Nucleus accumbens (tissue), 56 donors: ENCODE data around the gene EHBP1L1.

ENCODE experiments used
- DNase-seq, 56 donors: peaks; one replicate each; lab custom pipeline; 2025; lab: John Stamatoyannopoulos, UW

Gene EHBP1L1

GRCh38 chr11:65575568-65576231, at the start of gene EHBP1L1:
EHBP1L1 (plus strand) TSS chr11:65576053; CDS start chr11:65576303, 250 bp downstream.
- peak in 7 of 56 donors; percentile 9 to 46 (median 22) for DNase-seq

DNA sequence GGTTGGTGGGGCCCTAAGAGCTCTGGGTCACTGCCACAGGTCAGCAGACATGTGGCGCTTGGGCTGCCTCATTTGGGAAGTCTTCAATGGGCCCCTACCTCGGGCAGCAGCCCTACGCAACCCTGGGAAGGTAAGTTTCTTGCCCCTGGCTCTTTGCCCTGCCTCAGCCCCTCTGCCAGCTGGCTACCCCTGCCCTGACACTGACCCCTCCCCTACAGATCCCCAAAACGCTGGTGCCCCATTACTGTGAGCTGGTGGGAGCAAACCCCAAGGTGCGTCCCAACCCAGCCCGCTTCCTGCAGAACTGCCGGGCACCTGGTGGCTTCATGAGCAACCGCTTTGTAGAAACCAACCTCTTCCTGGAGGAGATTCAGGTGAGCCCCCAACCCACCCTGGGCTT, 49.1 kb upstream of the EHBP1L1 start:
- DNase-seq, result no peak

DNA sequence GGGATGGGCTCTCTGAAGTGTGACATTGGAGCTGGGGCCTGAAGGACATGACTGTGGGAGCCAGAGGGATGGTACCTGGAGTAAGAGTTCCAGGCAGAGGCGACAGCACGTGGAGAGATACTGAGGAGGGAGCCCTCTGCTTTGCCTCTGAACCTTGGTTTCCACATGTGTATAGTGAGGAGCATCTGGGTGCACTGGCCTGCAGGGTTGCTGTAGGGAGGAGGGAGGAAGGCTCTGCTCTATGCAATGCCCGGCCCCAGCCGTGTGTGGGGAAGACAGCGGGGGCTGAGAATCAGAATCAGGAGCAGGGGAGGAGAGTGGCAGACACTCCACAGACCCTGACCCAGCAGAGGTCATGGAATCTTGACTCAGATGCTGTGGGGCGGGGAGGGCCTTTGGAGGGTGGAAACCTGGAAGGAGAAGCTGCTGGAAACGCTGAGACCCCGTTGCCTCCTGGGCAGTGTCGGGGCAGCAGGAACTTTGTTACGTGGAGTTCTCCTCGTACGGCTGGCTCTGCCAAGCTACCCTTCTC, 47.0 kb upstream of the EHBP1L1 start:
- DNase-seq, result no peak

DNA sequence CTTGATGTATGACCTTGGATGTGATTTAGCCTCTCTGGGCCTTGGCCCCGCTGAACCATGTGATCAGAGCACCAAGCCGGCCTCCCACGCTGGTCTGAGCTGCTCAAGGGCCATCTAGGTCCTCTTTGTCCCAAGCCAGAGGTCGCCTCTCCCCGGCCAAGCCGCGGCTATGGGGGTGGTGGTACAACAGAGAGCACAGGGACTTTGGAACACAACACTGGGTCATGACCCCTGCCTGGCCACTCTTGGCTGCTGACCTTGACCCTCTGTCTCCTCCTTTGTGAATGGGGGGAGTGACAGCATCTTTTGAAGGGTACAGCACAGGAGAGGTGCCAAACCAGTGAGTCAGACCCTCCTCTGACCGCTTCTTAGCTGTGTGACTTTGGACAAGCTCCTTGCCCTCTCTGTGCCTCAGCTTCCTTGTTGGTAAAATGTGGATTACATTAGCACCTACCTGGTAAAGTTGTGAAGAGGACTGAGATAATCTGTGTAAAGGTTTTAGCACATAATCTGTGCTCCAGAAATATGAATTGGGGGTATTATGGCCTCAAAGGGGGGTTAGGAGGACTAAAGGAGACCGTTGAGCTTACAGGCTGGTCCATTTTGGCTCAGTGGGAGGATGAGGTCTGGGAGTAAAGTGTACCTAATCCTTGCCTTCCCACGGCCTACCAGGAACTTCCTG, 46.2 kb upstream of the EHBP1L1 start:
- no peak for DNase-seq

DNA sequence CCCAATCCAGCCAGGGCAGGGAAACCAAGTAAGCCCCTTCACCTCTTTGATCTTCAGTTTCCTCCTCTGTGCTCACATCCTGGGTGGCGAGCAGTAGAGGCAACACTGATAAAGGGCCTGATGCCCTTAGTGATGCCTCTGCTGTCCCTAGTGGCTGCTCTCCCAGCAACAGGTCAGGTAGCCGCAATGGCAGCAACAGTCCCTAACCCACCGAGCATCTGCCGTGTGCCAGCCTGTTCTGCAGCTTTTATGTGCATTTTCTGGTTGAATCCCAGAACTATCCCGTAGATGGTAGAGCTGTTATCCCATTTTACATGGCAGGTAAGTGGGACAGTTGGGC, 45.7 kb upstream of the EHBP1L1 start:
- DNase-seq, result no peak

- DNase-seq, result no peak
Observed at GRCh38 chr11:65532388-65533064, 43.3 kb upstream of the EHBP1L1 start.

- no peak for DNase-seq
Observed at GRCh38 chr11:65535102-65535501, 40.8 kb upstream of the EHBP1L1 start.

DNA sequence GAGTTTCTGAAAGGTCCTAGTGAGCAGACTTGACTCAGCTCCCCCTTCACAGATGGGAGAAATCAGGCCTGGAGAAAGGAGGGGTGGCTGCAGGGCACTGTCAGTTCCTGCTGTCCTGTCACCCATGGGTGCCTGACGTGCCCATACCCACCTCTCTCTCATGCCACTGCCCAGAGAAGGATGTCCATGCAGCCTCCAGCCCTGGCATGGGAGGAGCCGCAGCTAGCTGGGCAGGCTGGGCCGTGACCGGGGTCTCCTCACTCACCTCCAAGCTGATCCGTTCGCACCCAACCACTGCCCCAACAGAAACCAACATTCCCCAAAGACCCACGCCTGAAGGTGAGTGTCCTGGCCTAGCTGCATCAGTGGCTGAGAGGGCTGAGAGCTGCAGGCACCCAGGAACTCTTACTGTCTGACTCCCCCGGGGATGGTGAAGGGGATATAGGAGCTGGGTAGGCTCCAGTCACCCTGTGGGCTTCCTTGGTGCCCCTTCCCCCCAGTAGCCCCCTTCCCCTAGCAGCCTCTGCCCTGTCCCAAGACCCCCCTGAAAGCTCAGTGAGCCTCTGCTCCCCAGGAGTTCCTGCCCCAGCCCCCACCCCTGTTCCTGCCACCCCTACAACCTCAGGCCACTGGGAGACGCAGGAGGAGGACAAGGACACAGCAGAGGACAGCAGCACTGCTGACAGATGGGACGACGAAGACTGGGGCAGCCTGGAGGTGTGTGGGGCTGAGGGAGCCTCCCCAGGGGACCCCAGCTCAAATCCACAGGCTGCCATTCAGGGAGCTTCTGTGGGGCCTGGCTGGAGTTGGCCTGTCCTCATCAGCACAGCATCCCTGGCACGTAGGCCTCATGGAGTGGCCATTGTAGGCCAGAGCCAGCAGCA, 39.2 kb upstream of the EHBP1L1 start:
- no peak for DNase-seq

- no peak for DNase-seq
Observed at GRCh38 chr11:65537296-65537597, 38.6 kb upstream of the EHBP1L1 start.

GRCh38 chr11:65537620-65538231, 38.1 kb upstream of the EHBP1L1 start:
- DNase-seq, result no peak

- no peak for DNase-seq
Observed at GRCh38 chr11:65538232-65538914, 37.5 kb upstream of the EHBP1L1 start.

- peak in 25 of 56 donors; percentile 15 to 76 (median 35) for DNase-seq
Observed at GRCh38 chr11:65538915-65539743, 36.7 kb upstream of the EHBP1L1 start.

DNA sequence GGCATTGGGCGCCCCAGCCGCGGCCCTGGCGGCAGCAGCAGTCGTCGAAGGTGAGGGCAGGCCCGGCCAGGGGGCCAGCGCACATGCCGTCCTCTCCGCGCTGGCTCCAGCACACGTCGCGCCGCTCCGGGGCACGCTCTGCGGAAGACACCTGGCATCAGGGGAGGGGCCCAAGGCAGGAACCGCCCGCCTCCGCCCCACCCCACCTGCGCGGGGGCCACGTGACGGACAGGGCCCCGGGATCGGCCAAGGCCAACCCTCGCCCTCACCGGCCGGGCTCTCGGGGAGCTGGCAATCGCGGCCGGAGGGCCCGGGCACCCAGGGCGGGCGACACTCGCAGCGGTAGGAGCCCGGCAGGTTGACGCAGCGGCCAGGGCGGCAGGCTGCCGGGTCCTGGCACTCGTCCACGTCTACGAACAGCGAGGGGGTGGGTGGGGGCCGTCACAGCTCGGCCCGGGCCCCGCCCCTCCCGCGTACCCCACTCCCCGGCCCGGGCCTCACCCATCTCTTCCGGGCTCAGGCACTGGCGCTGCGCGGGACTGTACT, 36.0 kb upstream of the EHBP1L1 start:
- DNase-seq, result peak in 5 of 56 donors; percentile 49 to 74 (median 53)

GRCh38 chr11:65540290-65541092, 35.4 kb upstream of the EHBP1L1 start:
- DNase-seq, result peak in 55 of 56 donors; percentile 65 to 96 (median 86)

GRCh38 chr11:65541093-65541982, 34.5 kb upstream of the EHBP1L1 start:
- no peak for DNase-seq

DNA sequence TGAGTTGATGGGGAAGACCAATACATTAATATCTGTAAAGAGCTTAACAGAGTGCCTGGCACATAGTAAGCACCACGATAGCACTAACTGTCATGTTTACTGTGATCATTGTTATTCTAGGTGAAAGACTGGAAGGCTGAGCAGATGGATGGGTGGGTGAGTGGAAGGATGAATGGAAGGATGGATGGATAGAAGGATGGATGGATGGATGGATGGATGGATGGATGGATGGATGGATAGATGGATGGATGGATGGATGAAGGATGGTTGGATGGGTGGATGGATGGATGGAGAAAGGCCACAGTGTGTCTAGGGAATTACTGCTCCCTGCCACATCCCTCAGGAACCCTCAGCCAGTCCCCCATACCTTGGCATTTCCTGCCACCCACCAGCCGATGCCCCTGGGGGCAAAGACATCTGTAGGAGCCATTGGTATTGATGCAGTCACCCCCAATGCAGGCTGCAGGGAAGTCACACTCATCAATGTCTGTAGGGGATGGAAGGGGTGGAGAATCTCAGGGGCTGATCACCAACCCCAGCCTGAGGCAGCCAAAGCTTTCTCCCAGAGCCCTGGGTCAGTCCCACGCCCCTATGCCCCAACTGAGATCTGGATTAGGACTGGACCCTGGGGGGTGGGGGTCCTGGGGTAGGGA, 33.0 kb upstream of the EHBP1L1 start:
- no peak for DNase-seq
